ENCODE data around the gene MCF2L2. TPM values are rescaled to one million over a fixed set of nuclear protein-coding genes. Genes with fewer than 3 reads are reported as not detected.

Gene MCF2L2
- total and polyA plus RNA-seq, 9 of the 15 experiments (the other 6 are each of a cell fraction or from before 2014, with no cell fraction given) = 0.56 to 4.2 (median 3.0) TPM

DNA sequence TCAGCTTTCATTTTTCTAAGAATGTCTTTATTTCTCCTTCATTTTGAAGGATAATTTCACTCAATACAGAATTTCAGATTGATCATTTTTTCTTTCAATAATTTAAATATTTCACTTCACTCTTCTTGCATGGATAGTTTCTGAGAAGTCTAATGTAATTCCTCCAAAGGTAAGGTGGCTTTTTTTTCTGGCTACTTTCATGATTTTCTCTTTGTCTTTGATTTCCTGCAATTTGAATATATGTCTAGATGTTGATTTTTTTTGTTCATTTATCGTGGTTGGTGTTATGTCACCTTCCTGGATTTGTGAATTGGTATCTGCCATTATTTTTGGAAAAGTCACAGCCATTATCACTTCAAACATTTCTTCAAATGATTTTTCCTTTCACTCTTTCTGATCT, 14.6 kb upstream of the MCF2L2 start:
- no TSS peak for BruUV-seq (replicated peaks)
- ChIA-PET CTCF (ENCODE audit: low intra/inter-chr PET ratio) (no interaction called here), POLR2A (no interaction called here)
- Histone ChIP-seq H3K9me1 (ENCODE audit: control insufficient read depth, insufficient read depth, low read length) (no peaks in the 10 kb centered on the region), H3K79me2 (ENCODE audit: control insufficient read depth, insufficient read depth, low read length) (peaks cover 5% of the 10 kb centered on the region), H3K9me3 (replicated peaks; ENCODE audit: control insufficient read depth, insufficient read depth, low read depth, low read length) (peaks cover 16% of the 10 kb centered on the region), H3K36me3 (ENCODE audit: control insufficient read depth, insufficient read depth, low read length) (no peaks in the 10 kb centered on the region), H3K27ac (ENCODE audit: extremely low read depth, low read depth, low read length) (no peak overlapping the region), H4K20me1 (replicated peaks; ENCODE audit: control insufficient read depth, insufficient read depth, low read length) (no peaks in the 10 kb centered on the region), H3K27me3 (ENCODE audit: control insufficient read depth in 2 of 2, insufficient read depth in 2 of 2, low read length in 2 of 2) (no peaks in the 10 kb centered on the region), H3K4me3 (no peak overlapping the region), H3K4me2 (ENCODE audit: insufficient read depth, low read length) (no peak overlapping the region), H2AFZ (ENCODE audit: low read depth, low read length) (no peak overlapping the region), H3K9ac (ENCODE audit: insufficient read depth in 1 of 2, low read depth in 2 of 2, low read length in 2 of 2) (no peak overlapping the region), H3K4me1 (replicated peaks in 1 of 2; ENCODE audit: control insufficient read depth in 2 of 2, insufficient read depth in 2 of 2, low read length in 2 of 2) (peaks cover 11 to 13% of the 10 kb centered on the region in 2 experiments)
- ATAC-seq (no peak), DNase-seq (ENCODE audit: extremely low read depth in 1 of 4, low spot score in 3 of 4) (no peak), FAIRE-seq (no peak)
- in situ Hi-C loops (cut with MboI) (no loop called here), intact Hi-C loops (cut with micrococcal nuclease) (no loop called here)
- WGBS (ENCODE audit: insufficient coverage, low coverage, missing lambda C conversion rate) = 18% methylated on average over 1 of the region's 1 CpG
- TF ChIP-seq SMAD3 (CRISPR knock-in tag; conservative IDR thresholded peaks at IDR 0.05) (no peak), CBX3 (IDR thresholded peaks at IDR 0.05; ENCODE audit: borderline replicate concordance in 1 of 2, low read length in 2 of 2) (peak in 1 of 2 experiments; percentile 36; a peak in 1 of 3 replicates), FOXK2 (conservative IDR thresholded peaks at IDR 0.05 in 1 of 2, IDR thresholded peaks at IDR 0.05 in 1 of 2; ENCODE audit: low read depth in 2 of 2) (no peak), ZKSCAN1 (IDR thresholded peaks at IDR 0.05; ENCODE audit: low read depth, low read length) (no peak), STAT5A (IDR thresholded peaks at IDR 0.05; ENCODE audit: borderline replicate concordance, low read length) (no peak), SRSF1 (IDR thresholded peaks at IDR 0.05; ENCODE audit: low read depth, low read length) (no peak), ZBED1 (IDR thresholded peaks at IDR 0.05) (no peak), POLR3G (IDR thresholded peaks at IDR 0.05; ENCODE audit: extremely low read depth, insufficient read length, insufficient replicate concordance) (no peak), ZNF175 (CRISPR knock-in tag; IDR thresholded peaks at IDR 0.05; ENCODE audit: low read depth) (no peak), TRIM28 (IDR thresholded peaks at IDR 0.05) (peak; percentile 58; the same call in 1 of the 2 replicates), RBM25 (IDR thresholded peaks at IDR 0.05; ENCODE audit: low read depth, low read length, severe bottlenecking) (peak; percentile 75), RCOR1 (IDR thresholded peaks at IDR 0.05; ENCODE audit: borderline replicate concordance in 1 of 2, low read depth in 2 of 2, low read length in 2 of 2) (no peak), CHD2 (IDR thresholded peaks at IDR 0.05; ENCODE audit: low read depth, low read length) (no peak), SMAD2 (IDR thresholded peaks at IDR 0.05; ENCODE audit: low read depth, low read length) (no peak), MCM5 (IDR thresholded peaks at IDR 0.05; ENCODE audit: low read depth) (no peak), ELK3 (CRISPR knock-in tag; IDR thresholded peaks at IDR 0.05) (no peak), ZC3H4 (CRISPR knock-in tag; IDR thresholded peaks at IDR 0.05; ENCODE audit: borderline replicate concordance) (no peak), TBL1XR1 (IDR thresholded peaks at IDR 0.05; ENCODE audit: low read length in 2 of 2) (no peak), ZNF282 (CRISPR knock-in tag; IDR thresholded peaks at IDR 0.05) (no peak)
- TF ChIP-seq, protein P1, sequence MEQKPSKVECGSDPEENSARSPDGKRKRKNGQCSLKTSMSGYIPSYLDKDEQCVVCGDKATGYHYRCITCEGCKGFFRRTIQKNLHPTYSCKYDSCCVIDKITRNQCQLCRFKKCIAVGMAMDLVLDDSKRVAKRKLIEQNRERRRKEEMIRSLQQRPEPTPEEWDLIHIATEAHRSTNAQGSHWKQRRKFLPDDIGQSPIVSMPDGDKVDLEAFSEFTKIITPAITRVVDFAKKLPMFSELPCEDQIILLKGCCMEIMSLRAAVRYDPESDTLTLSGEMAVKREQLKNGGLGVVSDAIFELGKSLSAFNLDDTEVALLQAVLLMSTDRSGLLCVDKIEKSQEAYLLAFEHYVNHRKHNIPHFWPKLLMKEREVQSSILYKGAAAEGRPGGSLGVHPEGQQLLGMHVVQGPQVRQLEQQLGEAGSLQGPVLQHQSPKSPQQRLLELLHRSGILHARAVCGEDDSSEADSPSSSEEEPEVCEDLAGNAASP (IDR thresholded peaks at IDR 0.05) = no peak
